Bronchial epithelial cell (primary cell): ENCODE measurements around the gene CASP3. TPM values are rescaled to one million over a fixed set of nuclear protein-coding genes. Genes with fewer than 3 reads are reported as not detected.

Source experiments
- DNase-seq: peaks from one replicate; pipeline ENCODE4 v3.0.0-alpha.2; 2010; ENCODE audit warnings: low read depth
- FAIRE-seq: peaks from 2 replicates; lab custom pipeline; 2011; peaks lifted over from hg19 to GRCh38; lab: Jason Lieb, UNC
- H3K27me3 ChIP-seq: 2 replicates; pipeline ENCODE4 v1.5.1; 2011; ENCODE audit warnings: low read length; ENCODE audit not compliant: control insufficient read depth, insufficient read depth
- H3K36me3 ChIP-seq: 2 replicates; pipeline ENCODE4 v1.5.1; 2011; ENCODE audit warnings: low read length; ENCODE audit not compliant: control insufficient read depth, insufficient read depth
- H3K4me3 ChIP-seq: 2 replicates; pipeline ENCODE4 v1.5.1; 2011; ENCODE audit warnings: mild to moderate bottlenecking, low read depth, low read length, control low read depth
- CTCF ChIP-seq: IDR thresholded peaks from 2 replicates; pipeline ENCODE4 v1.5.1; 2011; ENCODE audit warnings: mild to moderate bottlenecking, moderate library complexity, low read length, control low read depth, inconsistent platforms; ENCODE audit not compliant: insufficient read depth, severe bottlenecking
- total RNA-seq: library from RNA; depleted of rRNA; stranded (reverse); fragments of >200 nt; gene quantifications from 2 replicates; pipeline ENCODE4 v1.2.1, GENCODE V29; 2014

The CASP3 gene
- total RNA-seq, 1 donor from 2014 or later, result 23.7 TPM

GRCh38 chr4:184649971-184650855, 966 bp upstream of the CASP3 start:
- FAIRE-seq (no peak), DNase-seq (peak; percentile 56)
- Histone ChIP-seq H3K36me3 (no peaks in the 10 kb centered on the region), H3K4me3 (peak overlapping the region; percentile 65), H3K27me3 (no peaks in the 10 kb centered on the region)
- TF ChIP-seq CTCF, result no peak

- no peak for TF ChIP-seq CTCF
- DNase-seq, result peak; percentile 35
- peak overlapping the region; percentile 74 for H3K4me3 ChIP-seq
- FAIRE-seq, result no peak
- no peaks in the 10 kb centered on the region for H3K27me3 ChIP-seq
- no peaks in the 10 kb centered on the region for H3K36me3 ChIP-seq
Measured at GRCh38 chr4:184648313-184649025, 778 bp downstream of the CASP3 start.

- DNase-seq (no peak), FAIRE-seq (no peak)
- no peak for TF ChIP-seq CTCF
- no peaks in the 10 kb centered on the region for H3K36me3 ChIP-seq
- peak overlapping the region; percentile 74 for H3K4me3 ChIP-seq
- no peaks in the 10 kb centered on the region for H3K27me3 ChIP-seq
Measured at GRCh38 chr4:184648054-184648312, 1.3 kb downstream of the CASP3 start.

GRCh38 chr4:184647266-184648053, 1.8 kb downstream of the CASP3 start:
- FAIRE-seq (no peak), DNase-seq (peak; percentile 48)
- Histone ChIP-seq H3K4me3 (peak overlapping the region; percentile 74), H3K36me3 (peaks cover 2% of the 10 kb centered on the region), H3K27me3 (no peaks in the 10 kb centered on the region)
- TF ChIP-seq CTCF, result no peak

- no peak for FAIRE-seq
- Histone ChIP-seq H3K4me3 (no peak overlapping the region), H3K36me3 (peaks cover 3% of the 10 kb centered on the region), H3K27me3 (no peaks in the 10 kb centered on the region)
- DNase-seq, result no peak
- TF ChIP-seq CTCF, result no peak
Measured at GRCh38 chr4:184645904-184646610, 3.2 kb downstream of the CASP3 start.
